Motor neuron (in vitro differentiated cells): ENCODE results near the gene ZNF20. TPM values are rescaled to one million over a fixed set of nuclear protein-coding genes. Genes with fewer than 3 reads are reported as not detected.
"Not testable (repeated sequence)": the region's sequence is repeated elsewhere in the genome, so short reads cannot be mapped to it uniquely, and the experiment has no call there.

Experiments used
- ATAC-seq, 8 experiments: fragments of 200-7000 bp; cut with Tn5 transposase; replicated peaks in 6 of 8; 2 replicates each; pipeline ENCODE4 v1.8.0; 2021; ENCODE audit warnings: mild to moderate bottlenecking in 8 of 8, moderate library complexity in 8 of 8
- H3K27ac ChIP-seq, 2 donors: fragments of 250-450 bp; sonication (Bioruptor Pico); 2 replicates each; pipeline ENCODE4 v1.9.0; 2021; ENCODE audit warnings: antibody characterized with exemption in 2 of 2, mild to moderate bottlenecking in 2 of 2, moderate library complexity in 1 of 2
- H3K4me1 ChIP-seq, 2 donors: fragments of 250-450 bp; sonication (Bioruptor Pico); replicated peaks in 1 of 2; 2 replicates each; pipeline ENCODE4 v1.6.1; 2021; ENCODE audit warnings: antibody characterized with exemption in 2 of 2, mild to moderate bottlenecking in 2 of 2, moderate library complexity in 1 of 2
- H3K4me3 ChIP-seq, 5 donors: fragments of 250-450 bp; sonication (Bioruptor Pico); 2 replicates each; pipeline ENCODE4 v1.9.0; 2021; ENCODE audit warnings: antibody characterized with exemption in 5 of 5, mild to moderate bottlenecking in 5 of 5, moderate library complexity in 4 of 5
- WGBS, 10 experiments: fragments of 450-650 bp; shearing (Covaris generic); methylation state at CpG; one replicate each; pipeline ENCODE4 v1.0.0; 2022; 5-methylcytosine and 5-hydroxymethylcytosine counted together
- in situ Hi-C, 9 experiments: fragments of 400-800 bp; cut with MboI; loops; one replicate each; pipeline ENCODE4 v1.15.0; 2021; ENCODE audit warnings: low sequenced_read_pairs in 9 of 9, low pct_unique_long_range_greater_than_20kb in 2 of 9; ENCODE audit not compliant: unreplicated experiment in 9 of 9
- total RNA-seq, 8 experiments: library from RNA; unstranded; fragments of 300-600 nt; gene quantifications; 2 replicates each; pipeline versions ENCODE4 v1.2.3 to v1.2.4, GENCODE V29; 2022

The ZNF20 gene
- total RNA-seq, 8 experiments from 2014 or later, result 2.2 to 31.9 (median 16.8) TPM

GRCh38 chr19:12098040-12098439, 42.1 kb downstream of the ZNF20 start:
- 74 to 100% (median 87%) methylated on average over 1 to 9 of the region's 9 CpGs; no CpG with 5 or more reads in 3 of the 10 experiments for WGBS, 10 experiments
- no peaks in the 10 kb centered on the region for H3K4me1 ChIP-seq
- ATAC-seq, result no peak
- in situ Hi-C loops, result no loop called here
- H3K27ac ChIP-seq, result no peak overlapping the region
- H3K4me3 ChIP-seq, result no peak overlapping the region

GRCh38 chr19:12095111-12095790, 44.9 kb downstream of the ZNF20 start:
- ATAC-seq, result no peak
- Histone ChIP-seq H3K4me1 (no peaks in the 10 kb centered on the region), H3K4me3 (no peak overlapping the region), H3K27ac (no peak overlapping the region)
- in situ Hi-C loops, result no loop called here
- 77 to 100% (median 100%) methylated on average over 1 to 4 of the region's 4 CpGs; no CpG with 5 or more reads in 3 of the 10 experiments for WGBS, 10 experiments

GRCh38 chr19:12093777-12094176, 46.4 kb downstream of the ZNF20 start:
- no peak overlapping the region for H3K4me3 ChIP-seq
- in situ Hi-C loops, result no loop called here
- no peak for ATAC-seq
- WGBS, 10 experiments, result 83 to 100% (median 89%) methylated on average over 3 of the region's 3 CpGs; no CpG with 5 or more reads in 6 of the 10 experiments
- no peaks in the 10 kb centered on the region for H3K4me1 ChIP-seq
- no peak overlapping the region for H3K27ac ChIP-seq

GRCh38 chr19:12092956-12093355, 47.2 kb downstream of the ZNF20 start:
- in situ Hi-C loops, result no loop called here
- Histone ChIP-seq H3K4me1 (no peaks in the 10 kb centered on the region), H3K27ac (peak overlapping the region; percentile 53 to 77), H3K4me3 (peak overlapping the region; percentile 26 to 52 (median 42))
- ATAC-seq, result no peak
- WGBS, 10 experiments, result 21 to 70% (median 37%) methylated on average over 3 to 8 of the region's 10 CpGs

- peak overlapping the region; percentile 26 to 52 (median 42) for H3K4me3 ChIP-seq
- WGBS, 10 experiments, result 0 to 40% (median 5%) methylated on average over 1 to 16 of the region's 53 CpGs; no CpG with 5 or more reads in 4 of the 10 experiments
- H3K4me1 ChIP-seq, result no peaks in the 10 kb centered on the region
- peak overlapping the region; percentile 53 to 77 for H3K27ac ChIP-seq
- in situ Hi-C loops, result no loop called here
- ATAC-seq, result peak; percentile 92 to 98 (median 95)
These were observed 47.9 kb downstream of the ZNF20 start for GRCh38 chr19:12092065-12092867.

GRCh38 chr19:12090807-12091206, 49.3 kb downstream of the ZNF20 start:
- Histone ChIP-seq H3K4me3 (no peak overlapping the region), H3K4me1 (no peaks in the 10 kb centered on the region), H3K27ac (no peak overlapping the region)
- peak in 6 of 8 experiments; percentile 25 to 53 (median 40) for ATAC-seq
- in situ Hi-C loops, result no loop called here
- 0 to 83% (median 39%) methylated on average over 1 to 3 of the region's 5 CpGs; no CpG with 5 or more reads in 6 of the 10 experiments for WGBS, 10 experiments

GRCh38 chr19:12085074-12085818, 54.9 kb downstream of the ZNF20 start:
- Histone ChIP-seq H3K4me3 (no peak overlapping the region), H3K27ac (no peak overlapping the region), H3K4me1 (no peaks in the 10 kb centered on the region)
- in situ Hi-C loops, result no loop called here
- 33 to 100% (median 90%) methylated on average over 1 to 5 of the region's 5 CpGs; no CpG with 5 or more reads in 1 of the 10 experiments for WGBS, 10 experiments
- peak in 1 of 8 experiments; percentile 33 for ATAC-seq

GRCh38 chr19:12083336-12083735, 56.8 kb downstream of the ZNF20 start:
- ATAC-seq, H3K4me3 ChIP-seq, H3K4me1 ChIP-seq, H3K27ac ChIP-seq, in situ Hi-C loops: not testable (repeated sequence)
- 60 to 100% (median 81%) methylated on average over 2 to 6 of the region's 6 CpGs; no CpG with 5 or more reads in 1 of the 10 experiments for WGBS, 10 experiments

Other genes starting within 250 kb of the ZNF20 start
- gene ZNF700, start 215.2 kb downstream of the ZNF20 start, total RNA-seq, result 10 to 100 TPM in 7 of 8 experiments, 1 to 10 TPM in 1; 4.3 to 22.7 (median 15.2) TPM
- gene ZNF763, start 175.3 kb downstream of the ZNF20 start, total RNA-seq, result 1 to 10 TPM in 7 of 8 experiments, under 1 TPM in 1; 0.99 to 9.6 (median 6.7) TPM
- gene ZNF433, start 104.7 kb downstream of the ZNF20 start, total RNA-seq, result 10 to 100 TPM in 5 of 8 experiments, 1 to 10 TPM in 3; 2.1 to 33.8 (median 20.0) TPM
- 1 to 10 TPM in 5 of 8 experiments, under 1 TPM in 1, not detected in 2; 0.36 to 3.0 (median 1.3) TPM for gene ZNF878, start 87.4 kb downstream of the ZNF20 start, total RNA-seq
- 10 to 100 TPM in 5 of 8 experiments, 1 to 10 TPM in 2, under 1 TPM in 1; 0.22 to 25.3 (median 14.8) TPM for gene ZNF844, start 75.6 kb downstream of the ZNF20 start, total RNA-seq
- 10 to 100 TPM in 6 of 8 experiments, 1 to 10 TPM in 2; 1.6 to 36.3 (median 30.2) TPM for gene ZNF625, start 16.4 kb upstream of the ZNF20 start, total RNA-seq
- gene ZNF136, start 22.7 kb upstream of the ZNF20 start, total RNA-seq, result 10 to 100 TPM in 4 of 8 experiments, 1 to 10 TPM in 4; 4.7 to 12.4 (median 10.5) TPM
- gene ZNF44, start 154.5 kb upstream of the ZNF20 start, total RNA-seq, result 10 to 100 TPM in 6 of 8 experiments, 1 to 10 TPM in 2; 8.3 to 21.7 (median 16.2) TPM
- gene ZNF563, start 193.3 kb upstream of the ZNF20 start, total RNA-seq, result 1 to 10 TPM in 7 of 8 experiments, under 1 TPM in 1; 0.81 to 5.4 (median 3.1) TPM
- gene ZNF442, start 225.3 kb upstream of the ZNF20 start, total RNA-seq, result 10 to 100 TPM in 4 of 8 experiments, 1 to 10 TPM in 2, under 1 TPM in 2; 0.31 to 16.5 (median 8.5) TPM